Body of pancreas (tissue), 4 donors: Measurements from ENCODE around the gene DYRK1A. TPM values are rescaled to one million over a fixed set of nuclear protein-coding genes. Genes with fewer than 3 reads are reported as not detected.
A peak's percentile ranks its signal among the peaks of the same experiment; 100 is the strongest.

Source experiments
- ATAC-seq: fragments of 150-250 bp; one replicate; pipeline ENCODE4 v1.9.1; 2016
- DNase-seq, 4 donors: peaks; one replicate each; pipeline ENCODE4 v3.0.0-alpha.2; 2019
- H3K27ac ChIP-seq, 4 donors: fragments of 200-600 bp; sonication (generic); 1 replicate in 3 of 4; 2 replicates in 1 of 4; pipeline versions ENCODE4 v1.5.1 to v1.6.1; 2016 to 2019; ENCODE audit warnings: mild to moderate bottlenecking in 1 of 4, mixed read lengths in 1 of 4, moderate library complexity in 1 of 4
- H3K27me3 ChIP-seq, 2 donors: fragments of 200-600 bp; sonication (generic); one replicate each; pipeline ENCODE4 v1.6.0; 2016; ENCODE audit warnings: mild to moderate bottlenecking in 1 of 2
- H3K36me3 ChIP-seq, 2 donors: fragments of 200-600 bp; sonication (generic); replicated peaks in 1 of 2; 2 replicates each; pipeline ENCODE4 v1.5.1; 2016; ENCODE audit warnings: low read depth in 2 of 2; ENCODE audit not compliant: insufficient read depth in 1 of 2
- H3K4me1 ChIP-seq: fragments of 200-600 bp; sonication (generic); one replicate; pipeline ENCODE4 v1.6.0; 2016
- H3K4me3 ChIP-seq, 2 donors: fragments of 200-600 bp; sonication (generic); 1 replicate in 1 of 2; 2 replicates in 1 of 2; pipeline ENCODE4 v1.5.1; 2016 to 2019
- H3K9me3 ChIP-seq, 3 donors: fragments of 200-600 bp; sonication (generic); 1 replicate in 2 of 3; 2 replicates in 1 of 3; pipeline ENCODE4 v1.5.1; 2016
- CTCF ChIP-seq, 7 experiments: fragments of 450-650 bp in 4 of 7; fragments of 200-600 bp in 3 of 7; sonication (generic) in 3 of 7; IDR thresholded peaks; one replicate each; pipeline ENCODE4 v1.5.1; 2016 to 2019; ENCODE audit warnings: antibody characterized with exemption in 7 of 7
- POLR2A ChIP-seq, 3 donors: fragments of 450-650 bp; IDR thresholded peaks; one replicate each; pipeline ENCODE4 v1.6.1; 2016; ENCODE audit warnings: antibody characterized with exemption in 3 of 3, mild to moderate bottlenecking in 2 of 3
- WGBS, 2 donors: methylation state at CpG; one replicate each; pipeline ENCODE4 v1.1.5; 2017; 5-methylcytosine and 5-hydroxymethylcytosine counted together
- intact Hi-C: fragments of 100-400 bp; cut with DNase I; formaldehyde crosslinking; loops from one replicate; pipeline ENCODE4 v1.15.1; 2023
- total RNA-seq, 2 donors: library from RNA; depleted of rRNA; stranded (reverse); fragments of >200 nt; gene quantifications; one replicate each; pipeline ENCODE4 v1.1.0, GENCODE V29; 2016

The DYRK1A gene
- total RNA-seq, 2 donors from 2014 or later, result 42.5 to 44.1 TPM

- Histone ChIP-seq H3K4me1 (no peaks in the 10 kb centered on the region), H3K36me3 (peaks cover 0 to 11% of the 10 kb centered on the region in 2 donors), H3K27me3 (no peaks in the 10 kb centered on the region), H3K9me3 (no peaks in the 10 kb centered on the region), H3K27ac (no peak overlapping the region), H3K4me3 (no peak overlapping the region)
- 94 to 98% methylated on average over 7 of the region's 7 CpGs for WGBS, 2 donors
- no peak for DNase-seq
- no peak for ATAC-seq
- intact Hi-C loops, result no loop called here
- TF ChIP-seq POLR2A (IDR thresholded peaks at IDR 0.05), result no peak
- no peak for TF ChIP-seq CTCF (IDR thresholded peaks at IDR 0.05)
These were observed 118.2 kb downstream of the DYRK1A start for GRCh38 chr21:37484535-37485474.

- 67 to 70% methylated on average over 1 of the region's 1 CpG for WGBS, 2 donors
- Histone ChIP-seq H3K27me3 (no peaks in the 10 kb centered on the region), H3K36me3 (peaks cover 0 to 9% of the 10 kb centered on the region in 2 donors), H3K4me3 (no peak overlapping the region), H3K27ac (no peak overlapping the region), H3K9me3 (no peaks in the 10 kb centered on the region), H3K4me1 (no peaks in the 10 kb centered on the region)
- TF ChIP-seq CTCF (IDR thresholded peaks at IDR 0.05), result no peak
- no peak for TF ChIP-seq POLR2A (IDR thresholded peaks at IDR 0.05)
- intact Hi-C loops, result no loop called here
- no peak for ATAC-seq
- DNase-seq, result no peak
These were observed 123.0 kb downstream of the DYRK1A start for GRCh38 chr21:37489553-37489952.

GRCh38 chr21:37490084-37490483 is 123.5 kb downstream of the DYRK1A start:
- 92% methylated on average over 7 of the region's 7 CpGs for WGBS, 2 donors
- H3K36me3 ChIP-seq, result peaks cover 0 to 9% of the 10 kb centered on the region in 2 donors
- H3K27me3 ChIP-seq, result no peaks in the 10 kb centered on the region
- no peaks in the 10 kb centered on the region for H3K4me1 ChIP-seq
- no peaks in the 10 kb centered on the region for H3K9me3 ChIP-seq
- intact Hi-C loops, result no loop called here
- no peak for DNase-seq
- TF ChIP-seq CTCF (IDR thresholded peaks at IDR 0.05), result no peak
- TF ChIP-seq POLR2A (IDR thresholded peaks at IDR 0.05), result no peak
- no peak overlapping the region for H3K4me3 ChIP-seq
- no peak overlapping the region for H3K27ac ChIP-seq
- ATAC-seq, result no peak

- no peak for DNase-seq
- no peak for ATAC-seq
- intact Hi-C loops, result no loop called here
These were observed 130.4 kb downstream of the DYRK1A start for GRCh38 chr21:37496972-37497371.

More at GRCh38 chr21:37496972-37497371, 130.4 kb downstream of the DYRK1A start:
- no peaks in the 10 kb centered on the region for H3K27me3 ChIP-seq
- peaks cover 0 to 6% of the 10 kb centered on the region in 2 donors for H3K36me3 ChIP-seq
- no peaks in the 10 kb centered on the region for H3K4me1 ChIP-seq
- no peak overlapping the region for H3K4me3 ChIP-seq
- peak in 3 of 7 experiments; percentile 19 to 33 (median 20) for TF ChIP-seq CTCF (IDR thresholded peaks at IDR 0.05)
- TF ChIP-seq POLR2A (IDR thresholded peaks at IDR 0.05), result no peak
- H3K27ac ChIP-seq, result no peak overlapping the region
- WGBS, 2 donors, result 72 to 81% methylated on average over 4 of the region's 4 CpGs
- no peaks in the 10 kb centered on the region for H3K9me3 ChIP-seq
